Measurements from ENCODE around the gene PTPRA. TPM values are rescaled to one million over a fixed set of nuclear protein-coding genes. Genes with fewer than 3 reads are reported as not detected.

PTPRA gene
- total and polyA plus RNA-seq, 2 of the 13 experiments (the other 11 are each of a cell fraction or from before 2014, with no cell fraction given) = 47.2 to 127 TPM

- TF ChIP-seq HOMEZ (CRISPR knock-in tag; IDR thresholded peaks at IDR 0.05; ENCODE audit: low read depth) (no peak), ZKSCAN8 (CRISPR knock-in tag; IDR thresholded peaks at IDR 0.05; ENCODE audit: borderline replicate concordance) (no peak), DRAP1 (CRISPR knock-in tag; IDR thresholded peaks at IDR 0.05) (no peak), POLR2AphosphoS2 (IDR thresholded peaks at IDR 0.05; ENCODE audit: low read depth, low read length) (no peak), ZNF33B (CRISPR knock-in tag; IDR thresholded peaks at IDR 0.05) (no peak), EED (CRISPR knock-in tag; IDR thresholded peaks at IDR 0.05) (no peak), ZNF704 (CRISPR knock-in tag; IDR thresholded peaks at IDR 0.05; ENCODE audit: borderline replicate concordance) (no peak), ZNF234 (CRISPR knock-in tag; conservative IDR thresholded peaks at IDR 0.05) (no peak), HNRNPK (IDR thresholded peaks at IDR 0.05; ENCODE audit: low read depth, low read length, poor library complexity, severe bottlenecking) (no peak), PLRG1 (conservative IDR thresholded peaks at IDR 0.05) (no peak), PHB2 (IDR thresholded peaks at IDR 0.05; ENCODE audit: partially characterized antibody) (no peak), ATF7-NPFF (CRISPR knock-in tag; IDR thresholded peaks at IDR 0.05; ENCODE audit: low read depth) (no peak), ZFP36L1 (CRISPR knock-in tag; IDR thresholded peaks at IDR 0.05) (0 out of 2 replicates have a peak, but pooled peaks have one; percentile 46), ZNF318 (CRISPR knock-in tag; IDR thresholded peaks at IDR 0.05) (no peak), MBD4 (IDR thresholded peaks at IDR 0.05; ENCODE audit: borderline replicate concordance, low read length) (no peak), ZNF776 (CRISPR knock-in tag; IDR thresholded peaks at IDR 0.05) (no peak), ZNF614 (CRISPR knock-in tag; IDR thresholded peaks at IDR 0.05; ENCODE audit: borderline replicate concordance) (no peak), BCL3 (CRISPR knock-in tag; IDR thresholded peaks at IDR 0.05) (no peak)
These were observed 40.9 kb downstream of the PTPRA start (continued) for GRCh38 chr20:2914160-2914559.
